ENCODE results near the gene UTS2R.

UTS2R gene

DNA sequence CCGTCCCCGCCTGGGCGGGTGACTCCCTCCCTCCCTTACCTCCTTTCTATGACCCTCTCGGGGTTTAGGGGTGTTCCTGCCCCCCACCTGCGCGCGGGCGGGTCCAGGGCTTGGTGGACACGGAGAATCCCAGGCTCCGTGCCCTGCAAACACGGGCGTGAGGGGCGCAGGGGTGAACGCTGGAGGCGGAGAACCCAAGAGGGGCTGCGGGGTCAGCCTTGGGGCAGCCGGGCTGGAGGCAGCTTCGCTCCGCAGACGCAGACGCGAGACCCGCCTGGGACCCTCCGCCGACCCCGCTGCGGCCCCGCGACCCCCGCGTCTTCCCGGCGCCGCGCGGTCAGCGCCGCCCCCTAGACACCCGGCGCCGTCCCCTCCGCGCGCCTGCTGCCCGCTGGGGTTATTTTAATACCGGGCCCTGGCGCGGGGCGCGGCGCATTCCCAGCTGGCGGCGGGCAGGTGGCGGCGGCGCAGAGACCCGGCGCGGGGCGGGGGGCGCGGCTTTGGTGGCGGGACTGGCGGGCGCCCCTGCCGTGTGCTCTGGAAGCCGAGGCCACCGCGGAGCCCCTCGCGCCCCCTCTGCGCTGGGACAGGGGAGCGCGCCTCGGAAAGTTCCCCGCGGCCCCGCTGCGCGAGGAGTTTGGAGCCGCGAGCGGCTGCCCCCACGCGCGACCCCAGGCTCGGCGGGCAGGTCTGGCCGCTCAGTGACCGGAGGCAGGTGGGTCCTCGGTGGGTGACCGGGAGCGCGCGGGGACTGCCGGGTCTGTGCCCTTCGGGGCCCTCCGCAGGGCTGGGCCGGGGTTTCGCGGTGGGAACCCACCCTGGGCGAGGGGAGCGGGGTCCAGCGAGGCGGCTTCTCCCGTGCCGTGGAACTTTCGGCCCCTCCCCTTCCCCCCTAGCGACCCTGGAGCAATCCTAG is at the start of gene UTS2R:
Gene UTS2R, plus strand, starts transcription at position 433 of the 916 bp plus-strand sequence. CDS start 2,560 bp downstream, outside the sequence.
- Histone ChIP-seq H3K27ac (ENCODE audit: extremely low read depth, low read depth, low read length) (no peak within 1 kb of the TSS), H3K9me3 (ENCODE audit: control insufficient read depth, insufficient read depth, low read depth, low read length) (no peaks in the 10 kb centered on the region), H3K4me3 (ENCODE audit: low read depth, low read length) (no peak within 1 kb of the TSS), H3K36me3 (ENCODE audit: control insufficient read depth in 2 of 2, insufficient read depth in 1 of 2, low read length in 2 of 2) (no peaks in the 10 kb centered on the region), H3K4me1 (ENCODE audit: control insufficient read depth, insufficient read depth, low read length) (peaks cover 4% of the 10 kb centered on the region)
- POLR2A ChIA-PET, result no interaction called here
- CTCF ChIA-PET, result interaction anchor here (0.6 to 1.5 kb wide), 2 partner anchors 20 to 341 kb away, joined by 3 to 5 read pairs; no protein-coding TSS in a partner anchor
- TF ChIP-seq ZNF416 (tag by site-specific recombination; IDR thresholded peaks at IDR 0.05) (no peak), ZNF16 (tag by site-specific recombination; IDR thresholded peaks at IDR 0.05; ENCODE audit: low read depth) (no peak), KLF8 (tag by site-specific recombination; IDR thresholded peaks at IDR 0.05) (peak; percentile 27; the same call in 1 of the 2 replicates)

DNA sequence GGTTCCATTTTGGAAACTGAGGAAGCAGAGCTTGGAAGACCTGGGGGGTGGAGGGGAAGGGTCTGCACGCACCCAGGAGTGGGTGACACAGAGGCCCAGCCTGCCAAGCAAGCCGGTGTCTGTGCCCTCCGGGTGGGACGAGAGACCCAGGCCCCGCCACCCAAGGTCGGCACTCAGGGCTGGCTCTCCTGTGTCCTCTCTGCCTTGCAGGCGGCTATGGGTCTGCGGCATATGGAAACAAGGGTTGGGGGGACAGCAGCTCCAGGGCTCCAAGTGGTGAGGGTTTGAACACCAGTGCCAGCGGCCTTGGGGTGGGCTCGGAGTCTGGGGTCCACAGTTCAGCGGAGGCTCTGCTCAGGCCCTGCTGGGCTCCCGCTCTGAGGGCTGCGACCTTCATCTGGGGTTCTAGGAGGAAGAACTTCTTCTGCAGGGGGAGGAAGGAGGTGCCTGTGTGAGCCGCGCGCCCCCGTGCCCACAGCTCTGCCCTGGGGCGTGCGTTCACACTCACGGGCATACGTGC is 49.6 kb upstream of the UTS2R start:
- Histone ChIP-seq H3K36me3 (ENCODE audit: control insufficient read depth in 2 of 2, insufficient read depth in 1 of 2, low read length in 2 of 2) (no peaks in the 10 kb centered on the region), H3K4me3 (ENCODE audit: low read depth, low read length) (no peak overlapping the region), H3K9me3 (ENCODE audit: control insufficient read depth, insufficient read depth, low read depth, low read length) (no peaks in the 10 kb centered on the region), H3K27ac (ENCODE audit: extremely low read depth, low read depth, low read length) (no peak overlapping the region), H3K4me1 (ENCODE audit: control insufficient read depth, insufficient read depth, low read length) (no peaks in the 10 kb centered on the region; the same call in 1 of the 2 replicates)
- TF ChIP-seq ZFP37 (tag by site-specific recombination; IDR thresholded peaks at IDR 0.05) (no peak), ZNF169 (tag by site-specific recombination; IDR thresholded peaks at IDR 0.05) (no peak), ZNF223 (tag by site-specific recombination; IDR thresholded peaks at IDR 0.05) (no peak), ZBTB10 (tag by site-specific recombination; IDR thresholded peaks at IDR 0.05) (no peak), ZSCAN5A (tag by site-specific recombination; IDR thresholded peaks at IDR 0.05) (no peak), SCRT2 (tag by site-specific recombination; IDR thresholded peaks at IDR 0.05) (no peak), ZBTB11 (tag by site-specific recombination; conservative IDR thresholded peaks at IDR 0.05; ENCODE audit: low read depth) (no peak), ZNF747 (tag by site-specific recombination; IDR thresholded peaks at IDR 0.05) (no peak), ZXDB (tag by site-specific recombination; IDR thresholded peaks at IDR 0.05) (no peak), ZNF571 (tag by site-specific recombination; IDR thresholded peaks at IDR 0.05) (no peak), ZNF704 (tag by site-specific recombination; IDR thresholded peaks at IDR 0.05) (no peak)
- ChIA-PET CTCF (interaction anchor here (0.6 to 2.8 kb wide), 12 partner anchors 8 to 167 kb away, joined by 3 to 27 read pairs (median 4); no protein-coding TSS in a partner anchor), POLR2A (interaction anchor here (0.8 to 1.2 kb wide), 2 partner anchors 30 to 48 kb away, joined by 3 to 4 read pairs; partner anchors contain the start of gene CSNK1D)
